Renal cortex interstitium (tissue), 11 donors: ENCODE results near the gene HOTAIR. TPM values are rescaled to one million over a fixed set of nuclear protein-coding genes. Genes with fewer than 3 reads are reported as not detected.

Source experiments
- DNase-seq, 11 donors: peaks; one replicate each; pipeline ENCODE4 v3.0.0-alpha.2; 2013; ENCODE audit warnings: low read depth in 9 of 11, low spot score in 4 of 11; ENCODE audit errors: extremely low read depth in 1 of 11
- polyA plus RNA-seq, 3 donors: library from polyadenylated mRNA; unstranded; fragments of 120-200 nt; gene quantifications; one replicate each; pipeline ENCODE4 v1.2.1, GENCODE V29; 2013; ENCODE audit not compliant: insufficient read length in 3 of 3

Gene HOTAIR
- polyA plus RNA-seq, 3 donors: 1.6 to 4.3 (median 3.0) TPM

DNA sequence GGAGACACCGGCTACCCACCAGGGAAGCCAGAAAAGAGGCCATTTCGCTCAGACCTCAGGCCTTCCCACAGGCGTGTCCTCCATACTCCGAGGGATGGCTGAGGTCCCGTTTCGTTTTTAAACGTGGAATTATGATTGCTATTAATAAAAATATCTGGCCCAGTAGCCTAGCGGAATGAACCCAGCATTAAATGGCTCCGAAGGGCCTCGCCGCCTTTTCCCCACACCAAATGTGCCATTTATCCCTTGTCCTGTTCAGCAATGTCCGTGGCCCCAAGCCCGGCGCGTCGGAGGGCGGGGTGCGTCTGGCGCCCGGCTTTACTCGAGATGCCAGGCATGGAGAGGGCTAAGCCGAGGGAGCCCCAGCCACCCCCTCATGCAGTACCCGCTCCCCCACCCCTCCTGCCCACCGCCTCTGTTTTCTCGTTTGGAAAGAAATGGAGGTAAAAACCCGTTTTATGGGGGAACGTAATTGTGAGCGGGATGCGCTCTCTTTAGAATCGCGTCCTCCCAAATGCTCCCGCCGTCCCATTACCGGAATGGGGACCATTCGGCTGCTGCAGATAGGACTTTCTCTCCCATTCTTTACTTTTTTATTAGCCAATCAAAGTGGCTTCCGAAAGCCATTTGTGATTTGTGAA, 39.7 kb upstream of the HOTAIR start:
- no peak for DNase-seq

- DNase-seq: no peak
These were observed 38.1 kb upstream of the HOTAIR start for GRCh38 chr12:54012631-54013409.

DNA sequence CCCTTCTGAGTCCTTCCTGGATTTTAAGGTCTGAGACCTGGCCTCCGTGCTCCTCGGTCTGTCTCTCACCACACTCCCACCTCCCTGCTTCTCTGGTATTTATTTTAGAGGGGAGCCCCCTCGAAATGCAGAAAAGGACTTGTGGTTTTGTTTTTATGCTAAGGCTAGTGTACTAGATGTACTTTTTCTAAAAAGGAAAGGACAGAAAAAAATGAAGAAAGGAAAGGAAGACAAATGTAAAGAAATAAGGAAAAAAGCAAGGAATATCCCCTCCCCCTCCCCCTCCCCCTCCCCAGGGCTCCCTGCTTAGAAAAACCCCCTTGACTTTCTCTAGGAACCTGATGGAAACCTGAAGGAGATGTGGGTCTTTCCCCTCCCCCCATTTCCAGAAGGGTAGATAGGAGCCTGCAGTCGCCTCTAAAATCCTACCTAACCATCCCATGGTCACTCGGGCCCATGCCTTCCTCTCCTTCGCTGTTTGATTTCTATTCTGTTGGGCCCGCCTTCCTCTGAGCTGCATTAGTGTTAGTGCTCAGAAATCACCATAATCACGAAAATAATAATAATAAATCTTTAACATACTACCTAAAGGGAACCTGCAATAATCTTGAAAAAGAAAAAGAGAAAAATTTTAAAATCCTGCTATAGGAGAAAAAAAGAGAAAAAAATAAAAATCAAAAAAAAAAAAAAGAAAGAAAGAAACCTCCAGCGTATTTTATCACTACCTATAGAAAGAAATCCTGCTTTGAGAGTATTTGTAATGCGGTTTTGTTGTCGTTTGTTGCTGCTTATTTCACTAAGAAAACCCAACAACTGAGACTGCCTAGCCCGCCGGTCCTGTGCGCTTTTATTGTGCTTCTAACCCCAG, 37.1 kb upstream of the HOTAIR start:
- DNase-seq: no peak

- DNase-seq: no peak
These were observed 36.4 kb upstream of the HOTAIR start for GRCh38 chr12:54010972-54011664.

- no peak for DNase-seq
These were observed 35.6 kb upstream of the HOTAIR start for GRCh38 chr12:54010053-54010971.

DNA sequence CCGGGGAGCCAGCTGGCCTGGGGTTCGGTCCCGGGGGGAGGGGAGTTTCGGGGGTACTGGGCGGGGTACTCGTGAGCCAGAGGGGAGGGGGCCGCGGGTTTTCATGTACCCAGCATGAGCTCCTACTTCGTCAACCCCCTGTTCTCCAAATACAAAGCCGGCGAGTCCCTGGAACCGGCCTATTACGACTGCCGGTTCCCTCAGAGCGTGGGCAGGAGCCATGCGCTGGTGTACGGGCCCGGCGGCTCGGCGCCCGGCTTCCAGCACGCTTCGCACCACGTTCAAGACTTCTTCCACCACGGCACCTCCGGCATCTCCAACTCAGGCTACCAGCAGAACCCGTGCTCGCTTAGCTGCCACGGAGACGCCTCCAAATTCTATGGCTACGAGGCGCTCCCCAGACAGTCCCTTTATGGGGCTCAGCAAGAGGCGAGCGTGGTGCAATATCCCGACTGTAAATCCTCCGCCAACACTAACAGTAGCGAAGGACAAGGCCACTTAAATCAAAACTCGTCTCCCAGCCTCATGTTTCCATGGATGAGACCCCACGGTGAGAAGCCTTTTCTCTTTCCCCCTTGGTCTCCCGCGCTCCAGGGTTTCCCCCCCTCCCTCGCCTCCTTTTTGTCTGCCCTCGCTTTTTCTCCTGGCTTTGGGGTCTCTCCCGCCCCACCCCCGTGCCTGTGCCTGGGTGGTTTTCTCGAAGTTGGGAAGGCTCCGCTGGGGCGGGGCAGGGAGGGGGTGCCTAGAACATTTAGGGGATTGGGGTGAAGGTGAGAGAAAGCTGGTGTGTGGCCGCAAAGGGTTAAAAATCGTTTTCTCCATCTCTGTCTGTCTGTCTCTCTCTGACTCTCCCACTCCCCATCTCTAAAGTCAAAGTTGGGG, 34.7 kb upstream of the HOTAIR start:
- DNase-seq: no peak

- no peak for DNase-seq
These were observed 33.5 kb upstream of the HOTAIR start for GRCh38 chr12:54008260-54008552.

DNA sequence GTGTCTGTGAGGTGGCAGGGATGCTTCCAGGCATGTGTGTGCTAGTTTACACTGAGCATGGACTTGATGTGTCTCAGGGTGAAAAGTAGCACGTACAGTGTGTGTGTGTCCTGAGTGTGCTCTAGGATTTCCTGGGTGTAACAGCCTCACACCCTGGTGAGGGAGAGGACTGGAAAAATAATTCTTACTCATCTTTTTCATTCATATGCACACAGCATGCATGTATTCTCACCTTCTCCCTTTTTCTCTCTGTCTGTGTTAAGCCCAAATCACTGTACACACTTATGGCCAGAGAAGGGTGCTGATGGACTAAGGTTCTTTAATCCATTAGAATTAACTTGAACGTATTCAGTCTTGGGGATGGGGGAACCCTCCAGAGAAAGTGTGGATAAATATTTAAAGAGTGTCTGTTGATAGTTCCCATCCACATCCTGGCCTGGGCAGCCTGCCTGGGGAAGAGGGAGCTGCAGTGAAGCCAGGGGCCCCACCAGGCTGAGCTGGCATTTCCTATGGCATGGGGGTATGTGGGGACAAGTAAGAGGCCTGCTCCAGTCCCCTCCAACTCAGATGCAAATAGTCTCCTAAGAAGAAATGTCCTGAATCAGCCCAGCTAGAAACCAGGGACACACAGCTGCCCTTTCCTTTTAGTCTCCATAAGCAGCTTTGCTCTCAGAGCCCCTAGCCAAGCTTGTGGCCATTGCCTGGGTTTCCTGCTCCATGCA, 32.9 kb upstream of the HOTAIR start:
- no peak for DNase-seq

GRCh38 chr12:54006559-54007220, 31.9 kb upstream of the HOTAIR start:
- DNase-seq: no peak

GRCh38 chr12:54005853-54006558, 31.3 kb upstream of the HOTAIR start:
- peak in 8 of 11 donors; percentile 86 to 95 (median 91) for DNase-seq

DNA sequence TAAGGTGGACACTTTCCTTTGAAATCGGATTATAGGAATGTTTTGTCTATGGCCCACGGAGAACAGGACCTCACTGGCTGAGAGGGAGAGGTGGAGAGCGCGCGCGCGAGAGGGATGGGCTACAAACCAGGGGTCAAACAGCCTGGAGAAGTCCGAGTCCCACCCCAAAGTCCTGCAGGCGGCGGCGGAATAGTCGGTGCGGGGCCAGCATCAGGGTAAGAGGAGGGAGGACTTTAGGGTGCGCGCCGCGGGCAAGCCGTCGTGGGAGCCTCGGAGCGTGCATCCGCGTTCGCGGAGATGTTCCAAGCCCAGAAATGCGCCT, 30.7 kb upstream of the HOTAIR start:
- no peak for DNase-seq

- no peak for DNase-seq
These were observed 30.2 kb upstream of the HOTAIR start for GRCh38 chr12:54004841-54005530.

DNA sequence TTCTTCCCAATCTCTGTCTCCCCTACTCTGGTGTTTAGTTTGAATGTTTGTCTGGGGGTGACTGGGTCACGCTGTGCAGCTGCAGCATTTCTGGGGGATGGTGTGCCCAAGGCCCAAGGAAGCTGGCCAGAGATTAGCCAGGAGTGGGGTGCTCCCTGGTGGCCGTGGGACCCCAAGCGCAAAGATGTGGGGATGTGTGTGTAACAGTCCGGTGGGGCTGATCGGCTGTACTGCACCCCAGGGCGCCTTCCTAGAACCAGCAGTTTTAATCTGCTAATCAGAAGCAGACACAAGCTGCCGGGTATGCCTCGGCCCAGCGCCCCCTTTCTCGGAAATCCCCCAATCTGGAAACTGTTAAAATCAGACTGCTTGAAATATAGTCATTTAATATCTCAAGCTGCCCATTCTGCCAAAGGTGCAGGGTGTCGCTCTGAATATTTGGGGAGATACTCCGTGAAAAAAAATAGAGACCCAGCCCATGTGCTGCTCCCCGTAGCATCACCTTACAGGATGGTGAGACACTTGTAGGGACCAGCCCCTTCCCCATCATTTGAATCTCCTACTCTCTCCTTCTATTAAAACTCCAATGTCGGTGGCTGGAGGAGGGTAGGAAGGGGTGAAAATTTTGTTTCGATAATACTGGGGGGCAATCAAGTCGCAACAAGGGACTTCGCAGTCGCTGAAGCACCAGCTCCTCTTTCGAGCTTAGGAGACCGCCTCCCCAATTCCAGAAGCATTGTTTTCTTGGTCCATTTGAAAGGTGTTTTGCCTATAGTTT, 29.5 kb upstream of the HOTAIR start:
- no peak for DNase-seq

GRCh38 chr12:54003625-54004024, 28.9 kb upstream of the HOTAIR start:
- DNase-seq: no peak
